HG03378 (cell line): ENCODE results near the gene OR51A2.
"Not testable (repeated sequence)": the region's sequence is repeated elsewhere in the genome, so short reads cannot be mapped to it uniquely, and the experiment has no call there.

Source experiments
- ATAC-seq: cut with Tn5 transposase; IDR thresholded peaks from one replicate; pipeline ENCODE4 v1.9.1; 2021; ENCODE audit warnings: mild to moderate bottlenecking, moderate library complexity; ENCODE audit not compliant: unreplicated experiment

Gene OR51A2, protein sequence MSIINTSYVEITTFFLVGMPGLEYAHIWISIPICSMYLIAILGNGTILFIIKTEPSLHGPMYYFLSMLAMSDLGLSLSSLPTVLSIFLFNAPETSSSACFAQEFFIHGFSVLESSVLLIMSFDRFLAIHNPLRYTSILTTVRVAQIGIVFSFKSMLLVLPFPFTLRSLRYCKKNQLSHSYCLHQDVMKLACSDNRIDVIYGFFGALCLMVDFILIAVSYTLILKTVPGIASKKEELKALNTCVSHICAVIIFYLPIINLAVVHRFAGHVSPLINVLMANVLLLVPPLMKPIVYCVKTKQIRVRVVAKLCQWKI

DNA sequence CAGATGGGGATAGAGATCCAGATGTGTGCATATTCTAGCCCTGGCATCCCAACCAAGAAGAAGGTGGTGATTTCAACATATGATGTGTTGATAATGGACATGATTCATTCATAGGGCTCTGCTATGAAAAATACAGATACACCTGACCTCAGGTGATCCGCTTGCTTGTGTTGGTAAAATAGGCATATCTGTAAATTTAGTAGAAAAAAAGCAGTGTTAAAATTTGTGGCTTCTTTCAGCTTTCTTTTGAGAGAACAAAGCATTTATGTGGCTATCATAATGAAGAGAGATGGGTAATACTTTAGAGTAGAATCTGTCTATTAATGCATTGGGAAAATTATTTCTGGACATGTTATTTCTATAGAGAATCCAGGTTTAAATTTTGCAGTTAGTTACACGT, at the start of gene OR51A2:
Gene OR51A2, minus strand, starts transcription at position 101 of the 400 bp plus-strand sequence. Its CDS starts 0 bp downstream, at position 101.
- ATAC-seq: not testable (repeated sequence)

DNA sequence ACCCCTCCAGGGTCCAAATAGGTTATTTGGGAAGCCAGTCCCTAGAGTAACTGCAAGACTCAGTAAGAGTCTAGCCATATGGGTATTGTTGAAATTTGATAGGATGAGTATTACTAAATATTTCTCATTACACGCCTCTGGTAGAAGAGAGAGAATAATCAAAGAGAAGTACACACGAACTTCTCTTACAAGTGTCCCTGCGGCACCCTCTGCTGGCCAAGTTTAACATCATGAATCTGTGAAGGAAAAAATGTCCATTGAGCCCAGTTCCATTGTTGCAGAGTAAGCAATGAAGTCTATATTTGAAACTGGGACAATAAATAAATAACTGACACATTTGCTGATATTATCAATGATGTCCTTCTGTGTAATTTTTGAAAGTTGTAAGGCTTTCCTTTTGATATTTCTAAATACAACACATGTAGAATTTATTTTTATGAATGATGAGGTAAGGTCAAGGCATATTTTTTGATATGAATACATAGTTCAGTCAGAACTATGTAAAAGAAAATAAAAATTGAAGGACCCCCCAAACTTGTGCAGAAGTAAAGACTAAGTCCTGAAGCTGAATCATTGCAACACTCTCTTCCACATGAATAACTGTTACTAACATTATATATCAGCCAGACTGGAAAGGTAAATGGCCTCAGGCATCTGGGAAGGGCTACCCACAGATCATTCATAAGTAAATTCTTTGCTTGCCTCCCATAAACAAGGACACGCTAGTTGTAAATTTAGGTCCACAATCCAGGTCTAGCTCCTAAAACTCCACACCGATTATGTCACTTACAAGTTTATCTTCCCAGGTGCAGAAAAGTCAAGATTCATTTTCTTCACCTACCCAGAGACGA, 49.1 kb upstream of the OR51A2 start:
- ATAC-seq: no peak

DNA sequence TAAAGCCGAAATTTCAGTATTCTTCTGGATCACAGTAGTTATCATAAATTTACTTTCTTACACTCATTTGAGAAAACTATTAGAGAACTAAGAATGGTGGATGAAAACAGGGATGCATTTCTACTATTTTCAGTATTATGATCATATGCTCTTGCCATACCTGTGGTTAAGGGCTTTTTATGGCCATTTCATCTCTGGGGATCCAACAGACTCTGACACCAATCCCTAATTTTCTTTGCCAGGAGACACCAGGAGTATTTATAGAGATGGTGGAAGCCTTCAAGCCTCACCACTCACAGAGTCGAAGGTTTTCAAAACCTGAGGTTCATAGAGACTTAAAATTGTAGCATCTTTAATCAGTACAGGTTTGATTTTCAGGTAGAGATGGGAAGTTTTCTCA, 39.0 kb upstream of the OR51A2 start, which contains the start of gene OR51L1:
Gene OR51L1, plus strand, starts transcription at position 301 of the 400 bp plus-strand sequence. CDS start 4,132 bp downstream, outside the sequence.
- ATAC-seq: no peak

DNA sequence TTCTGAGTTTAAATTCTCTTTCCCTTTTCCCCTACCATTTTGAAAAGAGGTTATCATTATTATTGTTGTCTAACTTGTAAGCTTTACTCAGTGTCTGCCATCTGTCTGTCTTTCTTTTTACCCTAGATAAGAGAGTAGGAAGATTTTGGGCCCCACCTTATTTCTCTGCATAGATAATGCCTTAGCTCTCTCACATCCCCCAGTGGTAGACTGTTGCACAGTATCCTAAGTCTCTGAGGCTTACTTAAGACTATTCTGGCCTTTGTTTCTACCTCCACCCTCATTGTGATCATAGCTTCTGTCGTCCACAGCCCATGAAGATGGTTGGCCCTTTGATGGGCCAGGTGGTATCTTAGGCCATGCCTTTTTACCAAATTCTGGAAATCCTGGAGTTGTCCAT, 35.5 kb upstream of the OR51A2 start:
- no peak for ATAC-seq

DNA sequence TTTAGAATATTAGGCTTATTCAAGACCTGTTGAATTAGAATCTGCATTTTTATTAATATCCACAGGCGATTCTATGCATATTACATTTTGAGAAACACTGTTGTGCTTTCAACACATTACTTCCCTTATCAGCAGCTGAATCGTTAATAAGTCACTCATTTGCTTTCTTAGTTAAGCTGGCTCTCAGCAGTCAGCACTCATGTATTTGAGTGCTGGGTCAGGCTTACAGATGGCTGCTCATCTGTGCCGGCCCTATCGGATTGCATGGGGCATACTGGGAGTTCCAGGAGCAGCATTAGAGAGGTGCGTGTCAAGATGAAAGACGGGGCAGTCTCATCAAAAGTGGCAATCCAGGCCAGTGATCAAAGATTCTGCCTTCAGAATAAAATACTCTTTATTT, 28.3 kb upstream of the OR51A2 start:
- no peak for ATAC-seq

DNA sequence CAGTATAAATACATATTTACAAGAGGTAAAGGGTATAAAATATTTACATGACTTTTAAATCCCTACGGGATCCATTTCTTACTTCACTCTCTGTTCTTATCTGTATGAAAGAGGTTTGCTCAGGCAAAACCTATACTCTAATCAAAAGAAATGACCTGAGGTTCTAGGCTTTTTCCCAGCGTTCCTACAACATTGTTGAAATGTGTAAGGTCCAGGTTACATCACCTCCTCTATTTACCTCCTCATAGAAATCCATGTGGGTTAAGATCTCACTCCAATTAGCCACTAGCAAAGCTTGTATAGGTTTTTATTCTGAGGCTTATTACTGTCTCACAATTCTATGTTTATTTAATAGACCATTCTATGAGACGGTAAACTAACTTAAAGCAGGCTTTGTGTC, 27.2 kb upstream of the OR51A2 start:
- no peak for ATAC-seq

DNA sequence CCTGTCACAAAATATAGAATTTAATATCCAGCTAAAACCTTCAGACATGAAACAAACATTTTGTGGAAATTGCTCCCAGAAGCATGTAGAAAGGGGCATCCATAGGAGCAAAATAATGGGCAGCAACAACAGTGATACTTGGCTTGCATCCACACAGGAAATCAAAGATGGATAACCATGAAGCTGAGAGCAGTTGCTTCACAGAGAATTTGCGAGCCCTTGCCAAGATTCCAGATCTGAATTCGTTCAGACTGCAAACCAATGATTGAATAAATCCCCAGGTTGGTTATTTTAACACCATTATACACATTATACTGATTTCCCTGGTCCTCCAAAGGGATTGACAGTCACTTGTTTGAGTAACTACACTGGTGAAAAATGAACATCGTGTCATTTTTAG, 23.5 kb upstream of the OR51A2 start:
- no peak for ATAC-seq

DNA sequence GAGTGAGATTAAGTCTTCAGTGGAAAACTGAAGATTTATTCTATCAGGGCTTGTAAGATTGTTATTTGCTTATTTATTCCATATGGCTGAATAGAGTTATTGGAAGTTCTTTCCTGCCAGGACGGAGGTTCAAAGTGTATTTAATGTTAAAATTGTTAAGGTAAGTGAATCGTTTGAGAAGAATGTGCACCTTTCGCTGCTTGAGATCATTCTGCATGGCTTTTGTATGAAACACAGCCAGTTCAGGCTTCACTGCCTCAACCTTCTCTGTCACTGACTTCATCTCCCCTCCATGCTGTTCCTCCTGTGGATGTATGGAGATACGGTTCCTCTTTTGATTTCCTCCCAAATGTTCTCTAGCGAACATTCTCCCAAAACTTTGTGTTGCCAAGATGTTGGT, 19.9 kb upstream of the OR51A2 start:
- no peak for ATAC-seq

DNA sequence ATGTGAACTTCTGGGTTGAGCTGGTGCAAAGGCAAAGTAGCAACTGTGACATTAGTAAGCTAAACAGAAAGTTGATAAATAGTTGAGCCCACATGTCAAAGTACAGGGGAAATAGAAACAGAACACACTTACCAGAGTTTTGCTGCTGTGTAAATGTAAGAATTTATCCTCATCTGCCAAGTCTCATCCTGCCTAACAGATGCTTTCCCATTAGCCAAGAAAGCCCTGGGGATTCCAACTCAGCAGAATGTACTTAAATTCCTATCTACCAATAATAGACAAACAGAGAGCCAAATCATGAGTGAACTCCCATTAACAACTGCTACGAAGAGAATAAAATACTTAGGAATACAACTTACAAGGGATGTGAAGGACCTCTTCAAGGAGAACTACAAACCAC, 7.3 kb upstream of the OR51A2 start:
- no peak for ATAC-seq

DNA sequence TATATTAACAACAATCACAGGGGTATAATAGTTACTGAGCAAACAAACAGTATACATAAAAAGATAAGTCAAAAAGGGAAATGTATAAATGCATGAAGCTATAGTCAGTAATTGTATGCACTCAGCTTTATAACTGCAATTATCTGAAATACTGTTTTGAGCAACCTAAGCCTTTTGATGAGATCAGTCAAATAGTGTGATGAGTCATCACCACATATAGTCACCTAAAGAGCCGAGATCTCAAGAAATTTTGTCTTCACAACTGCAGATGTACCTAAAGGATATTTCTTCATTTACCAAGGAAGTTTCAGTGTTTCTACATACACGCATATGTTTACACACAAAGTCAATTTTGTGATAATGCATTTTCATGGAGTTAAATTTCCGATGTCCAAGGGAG, 5.4 kb upstream of the OR51A2 start:
- ATAC-seq: no peak

DNA sequence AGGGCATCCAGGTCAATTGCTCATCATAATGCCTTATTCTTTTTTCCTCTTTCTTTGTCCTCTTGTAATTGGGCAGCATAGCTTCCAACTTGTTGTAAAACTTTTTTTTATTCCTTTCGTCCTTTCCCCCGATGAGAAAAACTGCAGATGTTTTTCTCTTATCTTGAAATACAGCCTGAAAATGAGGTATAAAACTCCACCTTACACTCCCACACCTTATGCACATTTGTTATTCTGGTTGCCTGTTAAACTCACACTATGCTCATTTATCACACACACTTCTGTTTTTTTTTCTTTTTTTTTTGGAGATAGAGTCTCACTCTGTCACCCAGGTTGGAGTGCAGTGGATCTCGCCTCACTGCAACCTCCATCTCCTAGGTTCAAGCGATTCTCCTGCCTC, 1.9 kb upstream of the OR51A2 start:
- no peak for ATAC-seq

DNA sequence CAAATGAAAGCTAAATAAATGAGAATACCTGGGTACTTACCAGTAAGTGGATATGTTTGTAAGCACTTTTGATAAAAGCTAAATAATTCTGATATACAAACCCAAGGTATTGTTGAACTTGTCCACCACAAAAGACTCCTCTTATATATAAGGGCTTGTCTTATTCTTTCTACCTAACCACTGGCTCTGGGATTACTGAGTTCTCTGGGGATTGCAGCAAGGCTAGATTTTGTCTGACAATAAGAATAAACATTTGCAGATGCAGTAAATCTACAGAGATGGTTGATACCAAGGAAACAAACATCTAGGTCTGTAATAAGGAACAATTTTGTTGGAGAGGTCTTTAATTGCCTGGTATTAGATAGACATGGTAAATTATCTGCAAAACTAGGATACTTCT, 8.0 kb downstream of the OR51A2 start, which contains the start of gene OR51A4:
Gene OR51A4, minus strand, starts transcription at position 101 of the 400 bp plus-strand sequence. CDS start 505 bp downstream, outside the sequence.
- no peak for ATAC-seq

DNA sequence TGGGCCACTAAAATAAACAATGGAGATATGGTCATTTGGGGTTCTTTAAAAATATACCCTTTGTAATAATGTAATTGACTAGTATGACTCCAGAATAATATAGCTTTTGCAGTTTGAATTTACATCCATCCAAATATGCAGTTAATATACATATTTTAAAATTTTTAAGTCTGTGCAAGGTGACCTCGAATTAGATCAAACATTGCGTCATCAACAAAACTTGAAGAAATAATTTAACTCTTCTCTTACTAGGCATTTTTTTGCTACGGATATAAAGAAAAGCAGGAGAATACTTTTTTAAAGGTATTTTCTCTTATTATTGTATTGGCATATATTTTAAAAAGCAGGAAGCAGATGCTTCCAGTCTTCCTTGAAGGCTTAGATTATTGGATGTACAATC, 18.8 kb downstream of the OR51A2 start:
- ATAC-seq: no peak

DNA sequence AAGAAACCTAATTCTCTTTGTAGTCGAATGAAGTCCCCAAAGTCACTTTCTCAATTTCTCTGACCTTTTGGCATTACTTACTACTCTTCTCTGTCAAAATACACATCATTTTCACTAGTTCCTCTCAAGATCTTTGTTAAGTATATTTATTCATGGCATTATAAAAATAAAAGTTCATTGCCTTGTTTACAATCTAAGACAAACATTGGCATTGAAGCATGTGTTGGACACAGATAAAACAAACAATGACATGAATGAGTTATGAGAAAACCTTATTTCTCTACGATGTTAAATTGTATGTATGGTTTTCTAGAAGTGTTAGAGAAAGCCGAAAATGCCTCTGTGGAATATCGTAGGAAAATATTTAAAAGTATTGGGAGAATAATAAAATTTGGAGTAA, 22.8 kb downstream of the OR51A2 start:
- no peak for ATAC-seq

DNA sequence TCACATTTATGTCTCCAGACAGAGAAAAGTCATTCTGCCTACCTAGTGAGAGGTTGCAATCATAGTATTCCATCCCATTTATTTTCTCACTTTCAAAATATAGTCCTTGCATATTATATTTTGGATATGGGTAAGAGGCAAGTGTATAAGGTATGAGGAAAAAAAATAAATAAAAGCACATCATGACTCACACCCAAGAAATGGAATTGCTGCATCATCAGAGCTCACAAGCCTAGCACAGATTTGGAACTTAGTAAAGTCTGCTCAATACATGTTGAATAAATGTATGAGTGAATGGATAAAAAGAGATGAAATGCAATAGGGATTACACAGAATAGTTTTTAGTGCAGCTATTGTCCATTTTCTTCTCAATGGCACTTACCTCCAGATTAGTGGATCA, 28.9 kb downstream of the OR51A2 start:
- no peak for ATAC-seq

DNA sequence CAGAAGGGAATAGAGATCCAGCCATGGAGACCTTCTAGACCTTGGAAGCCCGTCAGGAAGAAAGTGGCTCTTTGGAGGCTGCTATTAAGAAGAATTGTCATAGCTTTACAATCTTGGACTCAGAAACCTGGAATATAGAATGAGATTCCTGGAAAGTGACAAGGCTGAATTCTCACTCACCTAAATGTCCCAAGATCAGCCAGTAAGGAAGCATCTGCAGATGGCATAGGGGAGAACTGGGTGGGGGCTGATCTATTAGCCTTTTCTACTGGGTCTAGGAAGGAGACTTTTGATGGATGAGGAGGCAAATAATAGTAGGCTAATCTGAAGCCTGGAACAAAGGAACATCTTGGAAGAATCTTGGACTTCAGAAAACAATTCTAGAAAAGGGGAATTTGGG, 31.3 kb downstream of the OR51A2 start, which contains the start of gene OR51G1:
Gene OR51G1, minus strand, starts transcription at position 101 of the 400 bp plus-strand sequence. Its CDS starts 0 bp downstream, at position 101.
- no peak for ATAC-seq

DNA sequence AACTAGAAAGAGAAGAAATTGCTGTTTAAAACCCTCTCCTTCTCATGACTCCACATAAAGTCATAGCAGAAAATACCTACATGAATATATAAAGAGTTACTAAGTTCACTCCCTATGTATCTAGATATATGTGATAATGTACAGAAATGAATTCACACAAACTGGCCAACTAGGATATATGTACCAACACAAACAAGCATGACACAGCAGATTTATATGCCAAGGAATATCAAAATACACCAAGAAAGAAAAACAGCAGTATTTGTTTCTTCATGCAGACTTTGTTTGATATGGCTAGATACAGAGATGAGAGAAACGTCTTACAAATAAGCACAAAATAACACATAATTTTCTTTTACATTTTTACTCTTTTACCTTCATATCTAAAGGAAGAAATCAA, 33.2 kb downstream of the OR51A2 start:
- no peak for ATAC-seq

DNA sequence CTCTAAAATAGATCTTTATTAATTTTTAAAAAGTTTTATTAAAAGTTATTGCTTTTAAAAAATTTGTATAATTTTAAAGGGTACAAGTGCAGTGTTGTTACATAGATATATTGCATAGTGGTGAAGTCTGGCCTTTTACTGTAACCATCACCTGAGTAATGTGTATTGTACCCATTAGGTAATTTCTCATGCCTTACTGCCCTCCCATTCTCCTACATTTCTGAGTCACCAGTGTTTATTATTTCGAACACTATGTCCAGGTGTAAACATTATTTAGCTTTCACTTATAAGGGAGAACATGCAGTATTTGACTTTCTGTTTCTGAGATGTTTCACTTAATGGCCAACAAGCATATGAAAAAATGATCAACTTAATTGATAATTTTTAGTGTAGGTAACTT, 33.7 kb downstream of the OR51A2 start:
- ATAC-seq: no peak

DNA sequence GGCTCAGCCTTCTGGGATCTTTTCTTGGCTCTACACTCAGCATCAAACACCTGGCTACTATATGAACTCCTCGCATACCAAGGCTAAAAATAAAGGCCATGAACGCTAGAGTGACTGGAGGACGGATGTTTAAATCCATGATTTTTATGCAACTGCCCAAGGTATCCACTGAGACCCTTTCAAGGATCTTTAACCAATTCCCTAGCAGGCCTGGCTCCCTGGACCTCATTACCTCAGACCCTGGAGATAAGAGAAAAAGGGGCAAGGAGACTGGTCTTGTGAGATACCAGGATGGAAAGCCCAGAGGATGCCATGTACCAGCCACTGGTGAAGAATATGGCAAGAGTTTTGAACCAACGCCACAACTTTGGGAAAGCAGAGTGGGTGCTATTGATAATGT, 36.3 kb downstream of the OR51A2 start, which contains the start of gene OR51G2:
Gene OR51G2, minus strand, starts transcription at position 101 of the 400 bp plus-strand sequence. CDS start 3,687 bp downstream, outside the sequence.
- no peak for ATAC-seq

DNA sequence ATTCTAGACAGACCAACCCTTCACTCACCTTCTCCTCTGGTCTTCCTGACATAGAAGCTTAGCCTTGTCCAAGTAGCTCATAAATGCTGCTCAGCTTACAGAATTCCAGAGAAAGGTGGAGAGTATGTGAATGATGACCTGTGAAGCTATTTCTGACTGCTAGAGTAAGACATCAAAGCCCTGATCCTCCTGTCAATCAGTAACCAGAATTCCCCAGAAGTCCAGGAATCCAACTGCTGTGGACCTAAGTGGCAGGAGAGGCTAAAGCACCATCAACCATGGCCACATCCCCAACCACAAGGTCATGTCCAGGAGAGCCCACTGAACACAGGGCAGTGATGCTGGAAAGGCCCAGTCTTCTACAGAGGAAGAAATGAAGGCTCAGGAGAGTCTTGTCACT, 38.9 kb downstream of the OR51A2 start:
- ATAC-seq: no peak
